ENCODE results near the gene GULP1.
"Not testable (repeated sequence)": the region's sequence is repeated elsewhere in the genome, so short reads cannot be mapped to it uniquely, and the experiment has no call there.

GULP1 gene

DNA sequence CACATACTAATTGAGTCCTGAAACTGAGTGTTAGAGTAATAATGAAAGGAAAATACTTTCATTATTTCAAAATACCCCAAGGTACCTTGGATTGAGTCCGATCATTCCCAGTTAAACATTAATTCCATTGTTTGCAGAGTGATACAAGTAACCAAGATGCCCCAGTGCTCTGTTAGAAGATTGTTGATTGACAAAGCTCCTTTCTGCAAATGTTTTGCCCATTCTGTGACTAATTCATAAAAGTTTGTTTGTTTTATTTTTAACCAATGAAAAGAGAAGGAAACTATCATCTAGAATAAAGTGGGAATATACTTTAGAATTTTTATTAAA lies 124.0 kb downstream of the GULP1 start:
- DNase-seq (ENCODE audit: low read depth), result no peak

DNA sequence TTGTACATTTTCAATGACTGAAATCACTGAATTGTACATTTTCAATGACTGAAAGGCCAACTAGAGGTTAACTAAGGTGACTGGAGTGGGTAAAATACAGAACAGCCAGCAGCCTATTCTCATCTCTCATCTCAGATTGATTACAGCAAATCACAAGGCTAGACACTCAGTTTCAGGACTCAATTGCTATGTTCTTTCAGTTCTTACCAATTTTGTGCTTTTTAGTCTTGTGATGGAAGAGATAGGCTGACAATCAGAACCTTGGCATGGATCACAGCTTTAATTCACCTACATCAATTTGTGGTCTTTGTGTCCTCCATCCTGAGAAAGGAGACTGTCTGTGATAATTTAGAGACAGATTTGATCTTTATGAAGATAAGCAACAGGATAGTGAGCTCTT lies 124.7 kb downstream of the GULP1 start:
- no peak for DNase-seq (ENCODE audit: low read depth)

DNA sequence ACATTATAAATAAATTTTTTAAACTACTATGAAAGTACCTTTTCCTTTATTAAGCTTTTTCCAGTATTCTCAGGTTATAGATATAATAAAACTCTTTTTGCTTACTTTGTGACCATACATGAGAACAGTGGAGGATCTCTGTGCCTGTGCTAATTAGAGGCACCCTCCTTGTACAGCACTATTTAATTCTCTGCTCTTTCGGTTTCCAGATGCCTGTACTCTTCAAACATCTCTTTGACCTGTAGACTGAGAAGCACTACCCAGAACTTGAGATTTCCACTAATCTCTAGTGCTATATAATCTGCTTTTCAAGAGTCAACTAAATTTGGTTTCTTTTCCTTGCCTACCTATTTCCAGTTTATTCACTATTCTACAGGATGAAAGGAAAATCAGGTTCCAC lies 131.1 kb downstream of the GULP1 start:
- DNase-seq (ENCODE audit: low read depth), result no peak

DNA sequence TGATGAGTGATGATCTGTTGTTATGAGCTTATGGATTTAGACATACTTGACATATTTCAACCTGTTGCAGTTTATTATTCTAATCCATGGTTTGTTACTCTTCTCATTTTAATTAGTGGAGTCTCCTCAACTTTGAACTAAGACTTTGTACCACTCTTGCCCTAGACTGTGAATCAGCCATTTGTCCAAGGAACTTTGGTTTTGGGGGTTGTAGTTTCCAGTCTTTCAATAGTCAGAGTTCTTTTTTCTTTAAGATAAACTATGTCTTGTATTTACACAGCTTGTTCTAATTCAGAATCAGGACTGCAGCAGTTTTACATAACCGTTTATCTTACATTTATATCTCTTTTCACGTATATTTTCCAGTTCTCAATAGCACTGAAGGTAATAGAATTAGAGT lies 133.6 kb downstream of the GULP1 start:
- DNase-seq (ENCODE audit: low read depth), result no peak

DNA sequence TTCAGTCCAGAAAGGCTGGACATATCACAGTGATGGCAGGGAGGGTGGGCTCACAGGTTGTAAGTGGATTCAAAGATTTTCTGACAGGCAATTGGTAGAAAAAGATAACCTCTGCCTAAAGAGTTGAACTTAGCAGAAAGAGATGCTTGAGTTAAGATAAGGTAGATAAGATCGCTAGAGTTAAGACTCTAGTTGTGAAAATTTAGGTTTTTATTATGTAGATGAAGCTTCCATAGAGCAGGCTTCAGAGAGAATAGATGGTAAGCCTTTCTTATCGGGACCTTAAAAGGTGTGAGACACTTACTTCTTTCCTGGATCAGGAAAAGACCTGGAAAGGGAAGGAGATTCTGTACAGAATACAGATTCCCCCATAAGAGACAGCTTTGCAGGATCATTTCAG lies 134.4 kb downstream of the GULP1 start:
- no peak for DNase-seq (ENCODE audit: low read depth)

DNA sequence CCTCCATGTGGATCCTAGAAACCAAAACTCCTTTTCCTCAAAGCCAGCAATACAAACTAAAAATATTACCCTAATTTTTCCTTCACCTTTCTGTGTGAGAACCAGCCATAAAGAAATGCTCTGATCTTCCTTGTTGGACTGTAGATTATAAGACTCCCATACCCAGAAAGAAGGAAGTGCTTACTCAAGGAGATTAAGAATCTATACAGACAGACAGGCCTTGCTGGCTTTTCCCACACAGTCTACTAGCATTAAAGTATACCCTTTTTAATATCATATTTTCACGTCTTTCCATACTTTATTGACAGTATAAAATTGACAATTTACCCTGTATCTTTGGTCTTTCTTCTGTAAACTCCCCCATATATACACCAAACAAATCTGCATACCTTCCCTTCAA lies 139.0 kb downstream of the GULP1 start:
- DNase-seq (ENCODE audit: low read depth), result no peak

DNA sequence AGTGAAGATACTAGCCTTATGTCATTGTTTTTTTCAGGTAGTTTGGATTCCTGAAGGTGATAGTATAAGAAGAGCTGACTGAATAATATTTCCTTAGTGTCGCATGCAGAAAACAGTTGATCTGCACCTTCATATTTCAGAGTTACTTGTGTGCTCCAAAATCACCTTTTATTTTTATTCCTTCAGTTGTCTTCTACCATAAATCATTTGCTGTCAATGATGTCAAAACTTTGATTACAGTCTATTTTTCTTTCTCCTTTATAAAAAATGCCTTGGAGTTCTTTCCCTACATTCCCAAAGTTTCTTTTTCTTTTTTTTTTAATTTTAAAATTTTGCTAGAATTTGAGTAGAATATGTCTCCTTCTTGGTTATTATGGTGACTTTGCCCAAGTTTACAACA lies 142.3 kb downstream of the GULP1 start:
- DNase-seq (ENCODE audit: low read depth), result no peak

DNA sequence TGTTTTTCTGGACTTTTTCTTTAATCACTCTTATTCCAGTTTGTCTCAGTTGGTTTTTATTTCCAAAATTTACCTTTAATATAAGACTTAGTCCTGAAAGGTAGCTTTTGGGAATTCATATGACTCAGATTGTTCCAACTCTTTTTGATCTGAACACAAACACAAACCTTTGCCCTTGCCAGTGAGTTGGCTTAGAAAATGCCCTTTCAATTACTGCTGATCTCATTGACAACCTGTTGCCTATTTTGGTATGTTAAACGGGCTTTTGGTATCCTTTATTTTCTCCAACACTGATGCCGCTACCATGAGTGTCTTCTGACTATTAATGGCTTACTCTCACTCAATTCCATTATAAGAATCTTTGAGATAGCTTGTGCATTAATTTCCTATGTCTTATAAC lies 143.4 kb downstream of the GULP1 start:
- DNase-seq (ENCODE audit: low read depth), result no peak

DNA sequence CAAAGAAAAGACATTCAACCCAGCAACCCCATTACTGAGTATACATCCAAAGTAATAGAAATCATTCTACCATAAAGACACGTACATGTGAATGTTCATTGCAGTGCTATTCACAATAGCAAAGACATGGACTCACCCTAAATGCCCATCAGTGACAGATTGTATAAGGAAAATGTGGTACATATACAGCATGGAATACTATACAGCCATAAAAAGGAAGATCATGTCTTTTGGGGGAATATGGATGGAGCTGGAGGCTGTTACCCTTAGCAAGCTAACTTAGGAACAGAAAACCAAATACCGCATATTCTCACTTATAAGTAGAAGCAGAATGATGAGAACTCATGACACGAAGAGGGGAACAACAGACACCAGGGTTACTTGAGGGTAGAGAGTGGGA lies 145.9 kb downstream of the GULP1 start:
- DNase-seq (ENCODE audit: low read depth), result no peak

DNA sequence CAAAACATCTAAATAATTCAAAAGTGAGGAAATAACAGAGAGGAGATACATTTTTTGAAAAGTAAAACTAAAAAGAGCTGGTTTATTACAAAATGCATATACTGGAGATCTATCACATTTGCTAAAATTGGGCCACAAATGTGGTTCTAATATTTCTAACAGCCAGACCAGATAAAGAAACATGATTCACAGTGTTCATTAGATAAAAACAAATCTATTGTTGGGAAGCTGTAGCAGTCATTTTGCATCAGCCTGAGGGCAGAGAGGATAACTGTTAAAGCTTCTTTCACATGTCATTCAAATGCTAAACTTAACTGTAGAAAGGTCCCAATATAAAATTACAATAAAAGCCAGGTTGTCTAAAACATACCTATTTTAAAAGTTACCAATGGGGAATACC lies 148.3 kb downstream of the GULP1 start:
- no peak for DNase-seq (ENCODE audit: low read depth)

DNA sequence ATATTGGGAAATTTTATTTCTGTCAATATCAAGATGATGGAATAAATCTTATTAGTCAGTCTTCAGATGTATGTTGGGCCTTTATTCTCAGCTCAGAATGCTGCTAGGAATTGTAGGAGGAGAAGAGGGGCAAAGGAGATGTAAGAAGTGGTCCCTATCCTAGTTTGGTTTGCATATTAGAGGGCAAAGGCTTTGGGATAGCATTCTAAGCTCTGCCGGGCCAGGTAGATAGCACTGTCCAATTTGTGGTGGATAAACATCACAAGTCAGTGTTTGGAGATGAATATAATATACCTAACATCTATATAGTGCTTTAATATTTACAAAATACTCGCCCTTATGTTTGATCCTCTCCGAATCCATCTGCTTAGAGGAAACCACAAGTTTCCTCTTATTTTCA lies 149.2 kb downstream of the GULP1 start:
- no peak for DNase-seq (ENCODE audit: low read depth)

DNA sequence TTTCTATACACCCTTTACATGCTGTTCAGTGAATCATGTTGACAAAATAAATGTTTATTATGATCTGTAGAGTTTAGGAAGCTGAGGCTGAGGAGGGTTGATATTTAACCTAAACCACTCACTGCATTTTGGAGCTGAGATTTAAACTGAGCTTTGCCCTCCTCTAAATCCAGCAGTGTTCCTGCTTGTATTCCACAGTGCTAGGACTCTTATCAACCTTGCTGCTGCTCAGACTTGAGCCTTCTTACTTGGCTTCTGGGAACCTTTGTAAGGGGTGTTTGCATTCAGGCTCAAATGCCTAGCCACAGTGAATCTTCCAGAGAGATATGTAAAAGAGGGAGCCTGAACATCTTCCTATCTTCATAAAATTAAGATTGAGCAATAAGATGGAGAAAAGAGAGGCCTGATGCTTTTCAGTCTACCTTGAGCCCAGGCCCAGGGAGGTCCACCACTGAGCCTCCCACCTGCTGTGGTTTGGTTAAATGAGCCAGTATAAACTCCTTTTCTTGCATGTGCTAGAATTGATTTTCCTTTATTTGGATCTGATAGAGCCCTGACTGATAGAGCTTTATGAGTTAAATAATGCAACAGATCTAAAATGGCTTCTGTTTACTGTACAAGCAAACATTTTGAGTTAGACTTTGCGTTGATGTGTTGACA lies 149.7 kb downstream of the GULP1 start:
- DNase-seq (ENCODE audit: low read depth), result no peak

DNA sequence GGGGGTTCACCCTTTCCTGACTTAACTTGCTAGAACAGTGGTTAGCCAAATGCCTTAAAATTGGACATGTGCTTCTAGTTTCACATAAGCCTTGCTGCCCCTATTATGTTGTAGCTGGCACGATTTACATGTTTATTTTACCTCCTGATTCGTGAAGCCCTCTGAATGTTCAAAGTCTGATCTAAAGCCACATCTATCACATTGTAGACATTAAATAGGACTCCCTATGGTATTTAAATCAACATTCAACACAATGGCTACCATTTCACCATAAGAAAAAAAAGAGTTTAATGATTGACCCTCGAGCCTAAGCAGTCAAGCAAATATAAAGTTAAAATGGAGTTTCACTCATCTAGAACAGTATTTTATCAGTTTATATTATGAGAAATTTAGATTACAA lies 151.5 kb downstream of the GULP1 start:
- no peak for DNase-seq (ENCODE audit: low read depth)

DNA sequence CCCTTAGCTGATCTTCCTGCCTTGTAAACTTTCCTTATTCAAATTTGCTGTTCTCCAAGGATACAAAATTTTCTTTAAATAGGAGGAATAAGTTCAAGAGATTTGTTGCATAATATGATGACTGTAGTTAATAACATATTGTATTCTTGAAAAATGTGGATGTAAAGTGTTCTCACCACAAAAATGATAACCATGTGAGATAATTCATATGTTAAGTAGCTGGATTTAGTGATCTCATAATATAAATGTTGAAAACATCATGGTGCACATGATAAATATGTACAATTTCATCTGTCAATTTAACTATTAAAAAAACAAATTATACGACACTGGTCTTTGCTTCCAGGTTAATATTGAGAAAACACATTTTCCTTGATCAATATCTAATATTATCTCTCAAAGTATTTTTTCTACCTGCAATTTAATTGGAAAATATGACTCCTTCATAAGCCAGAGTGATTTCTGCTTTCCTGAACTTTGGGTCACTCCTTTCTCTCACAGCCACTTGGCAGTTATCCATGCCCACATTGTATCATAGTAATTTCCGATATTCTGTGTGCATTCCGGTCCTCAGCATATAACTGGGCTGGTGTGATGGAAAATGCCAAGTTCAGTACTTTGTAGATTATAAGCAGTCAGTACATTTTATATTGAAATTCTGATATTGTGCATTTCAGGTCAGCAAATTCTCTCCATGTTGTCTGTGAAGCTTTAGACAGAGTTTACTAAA lies 152.6 kb downstream of the GULP1 start:
- DNase-seq (ENCODE audit: low read depth), result no peak

DNA sequence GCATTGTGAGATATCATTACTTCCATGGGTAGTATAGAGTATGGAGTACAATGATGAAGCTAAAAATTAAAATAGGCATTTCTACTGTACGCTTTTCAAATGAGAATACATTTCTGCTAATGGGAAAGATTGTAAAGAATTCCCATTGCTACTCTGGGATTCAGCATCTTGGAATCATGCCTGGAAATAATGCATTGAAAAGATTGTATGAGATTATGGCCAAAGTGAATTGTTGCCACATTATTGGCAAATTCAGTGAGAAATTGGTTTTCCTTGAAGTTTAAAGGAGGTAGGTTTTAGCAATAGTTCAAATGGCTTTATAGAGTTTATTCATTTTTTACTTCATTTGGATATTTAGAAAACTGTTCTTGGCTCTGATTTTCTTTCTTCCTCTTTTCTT lies 157.9 kb downstream of the GULP1 start:
- DNase-seq (ENCODE audit: low read depth), result no peak

DNA sequence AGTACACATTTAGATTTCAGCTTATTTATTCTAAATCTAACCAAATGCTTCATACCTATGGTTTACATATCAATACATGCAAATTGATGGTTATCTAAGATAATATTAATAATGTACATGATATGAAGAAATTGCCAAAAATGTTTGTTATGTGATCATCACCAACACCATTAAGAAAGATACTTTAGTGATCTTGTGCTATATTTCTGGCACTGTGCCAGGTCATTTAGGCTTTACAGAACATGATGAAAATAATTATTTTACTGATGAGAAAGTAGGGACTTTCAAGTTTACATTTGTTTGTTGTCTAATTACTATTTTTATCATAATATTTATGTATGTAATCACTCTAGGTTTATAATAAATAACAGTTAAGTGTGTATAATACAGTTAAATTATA lies 158.3 kb downstream of the GULP1 start:
- no peak for DNase-seq (ENCODE audit: low read depth)

DNA sequence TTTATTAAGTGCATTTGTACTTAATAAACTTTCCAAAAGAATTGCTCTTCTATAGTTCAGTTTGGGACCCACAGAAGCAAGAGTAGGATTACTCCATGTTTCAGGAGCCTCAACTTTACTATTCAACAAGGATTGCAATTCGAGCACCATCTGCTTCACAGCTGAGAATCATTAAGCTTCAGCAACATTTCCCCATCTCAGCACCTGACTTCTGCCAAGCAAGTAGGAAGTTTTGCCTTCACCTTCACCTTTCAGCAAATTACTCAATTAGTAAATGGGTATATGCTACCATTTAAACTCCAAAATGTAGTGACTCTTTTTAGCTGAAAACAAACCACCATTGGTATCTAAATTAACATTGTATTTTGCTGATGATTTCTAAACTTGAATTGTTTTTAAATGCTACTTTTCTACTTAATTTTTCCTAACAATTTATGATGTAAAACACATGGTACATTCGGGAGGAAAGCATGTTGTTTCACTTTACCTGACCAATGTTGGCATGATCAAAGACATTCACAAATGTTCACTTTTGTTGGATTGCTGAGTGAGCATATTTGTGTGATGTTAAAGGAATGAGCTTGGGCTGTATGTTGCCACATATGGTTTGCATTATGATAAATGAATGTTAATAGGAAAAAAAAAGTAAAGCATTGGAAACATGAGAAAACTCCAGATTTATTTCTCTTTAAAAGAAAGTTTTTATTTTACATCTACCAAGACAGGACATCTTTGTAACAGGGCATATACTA lies 159.2 kb downstream of the GULP1 start:
- no peak for DNase-seq (ENCODE audit: low read depth)

DNA sequence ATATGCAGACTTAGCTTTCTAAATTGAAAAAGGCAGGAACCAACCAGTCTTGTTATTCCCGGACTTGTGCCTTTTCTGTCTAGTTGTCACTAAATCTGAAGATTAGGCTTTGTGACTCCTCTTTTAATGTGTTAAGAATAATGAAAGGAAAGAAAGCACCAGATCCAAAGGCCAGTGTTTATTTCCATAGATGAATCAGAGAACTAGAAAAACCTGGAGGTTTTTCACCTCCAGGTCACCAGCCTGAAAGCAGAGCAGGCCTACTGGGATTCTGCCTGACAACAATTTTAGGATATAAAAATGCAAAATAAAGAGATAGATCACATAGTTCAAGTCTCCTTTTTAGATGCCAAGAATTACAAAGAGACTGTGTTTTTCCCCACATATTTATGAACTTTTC lies 160.4 kb downstream of the GULP1 start:
- no peak for DNase-seq (ENCODE audit: low read depth)

DNA sequence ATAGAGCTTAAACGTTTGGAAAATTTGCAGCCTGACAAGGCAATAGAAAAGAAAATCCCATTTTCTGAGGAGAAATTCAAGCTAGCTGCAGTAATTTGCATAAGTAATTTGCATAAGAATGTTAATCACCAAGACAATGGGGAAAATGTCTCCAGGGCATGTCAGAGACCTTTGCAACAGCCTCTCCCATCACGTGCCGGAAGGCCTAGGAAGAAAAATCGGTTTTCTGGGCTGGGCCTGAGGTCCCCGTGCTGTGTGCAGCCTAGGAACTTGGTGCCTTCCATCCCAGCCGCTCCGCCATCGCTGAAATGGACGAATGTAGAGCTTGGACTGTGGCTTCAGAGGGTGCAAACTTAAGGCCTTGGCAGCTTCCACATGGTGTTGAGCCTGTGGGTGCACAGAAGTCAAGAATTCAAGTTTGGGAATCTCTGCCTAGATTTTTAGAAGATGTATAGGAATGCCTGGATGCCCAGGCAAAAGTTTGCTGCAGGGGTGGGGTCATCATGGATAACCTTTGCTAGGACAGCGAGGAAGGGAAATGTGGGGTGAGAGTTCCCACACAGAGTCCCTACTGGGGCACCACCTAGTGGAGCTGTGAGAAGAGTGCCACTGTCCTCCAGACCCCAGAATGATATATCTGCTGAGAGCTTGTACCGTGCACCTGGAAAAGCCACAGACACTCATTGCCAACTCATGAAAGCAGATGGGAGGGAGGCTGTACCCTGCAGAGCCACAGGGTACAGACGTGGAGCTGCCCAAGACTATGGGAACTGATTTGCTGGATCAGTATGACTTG lies 164.6 kb downstream of the GULP1 start:
- DNase-seq (ENCODE audit: low read depth), result no peak

DNA sequence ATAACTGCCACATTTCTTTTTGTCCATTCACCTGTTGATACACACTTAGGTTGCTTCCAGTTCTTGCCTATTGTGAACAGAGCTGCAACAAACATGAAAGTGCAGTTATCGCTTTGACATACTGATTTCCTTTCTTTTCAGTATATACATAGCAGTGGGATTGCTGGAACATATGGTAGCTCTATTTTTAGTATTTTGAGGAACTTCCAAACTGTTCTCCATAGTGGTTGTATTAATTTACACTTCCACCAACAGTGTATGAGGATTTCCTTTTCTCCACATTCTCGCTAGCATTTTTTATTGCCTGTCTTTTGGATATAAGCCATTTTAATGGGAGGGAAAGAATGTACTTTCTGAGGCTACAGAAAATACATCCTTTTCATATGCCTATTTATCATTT lies 167.4 kb downstream of the GULP1 start:
- DNase-seq (ENCODE audit: low read depth), result no peak

DNA sequence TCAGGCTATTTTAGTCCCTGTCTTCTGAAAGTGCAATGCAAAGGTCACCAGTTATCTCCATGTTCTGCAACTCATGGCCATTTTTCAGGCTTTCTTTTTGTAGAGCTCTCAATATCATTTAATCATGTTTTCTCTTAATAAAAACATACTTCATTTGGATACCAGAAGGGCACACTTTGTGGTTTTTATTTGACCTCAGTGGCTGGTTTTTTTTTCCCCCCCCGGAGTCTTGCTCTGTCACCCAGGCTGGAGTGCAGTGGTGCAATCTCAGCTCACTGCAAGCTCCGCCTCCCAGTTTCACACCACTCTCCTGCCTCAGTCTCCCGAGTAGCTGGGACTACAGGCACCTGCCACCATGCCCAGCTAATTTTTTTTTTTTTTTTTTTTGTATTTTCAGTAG lies 174.4 kb downstream of the GULP1 start:
- not testable (repeated sequence) for DNase-seq (ENCODE audit: low read depth)

DNA sequence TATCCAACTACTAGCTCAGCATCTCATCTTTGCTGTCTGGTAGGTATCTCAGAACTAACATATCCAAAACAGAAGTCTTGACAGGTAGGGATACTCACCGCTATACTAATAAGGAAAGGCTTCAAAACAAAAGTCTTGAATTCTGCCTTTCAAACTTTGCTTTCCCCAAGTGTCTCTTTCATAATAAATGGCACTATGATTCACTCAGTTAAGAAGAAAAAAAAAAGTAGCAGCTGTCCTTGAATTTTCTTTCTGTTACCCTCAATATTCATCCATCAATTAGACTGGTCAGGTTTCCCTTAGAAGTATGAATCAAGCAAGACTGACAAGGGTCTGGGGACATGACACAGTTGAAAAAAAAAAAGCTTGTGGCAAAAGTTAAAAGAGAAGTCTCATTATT lies 175.1 kb downstream of the GULP1 start:
- DNase-seq (ENCODE audit: low read depth), result no peak

DNA sequence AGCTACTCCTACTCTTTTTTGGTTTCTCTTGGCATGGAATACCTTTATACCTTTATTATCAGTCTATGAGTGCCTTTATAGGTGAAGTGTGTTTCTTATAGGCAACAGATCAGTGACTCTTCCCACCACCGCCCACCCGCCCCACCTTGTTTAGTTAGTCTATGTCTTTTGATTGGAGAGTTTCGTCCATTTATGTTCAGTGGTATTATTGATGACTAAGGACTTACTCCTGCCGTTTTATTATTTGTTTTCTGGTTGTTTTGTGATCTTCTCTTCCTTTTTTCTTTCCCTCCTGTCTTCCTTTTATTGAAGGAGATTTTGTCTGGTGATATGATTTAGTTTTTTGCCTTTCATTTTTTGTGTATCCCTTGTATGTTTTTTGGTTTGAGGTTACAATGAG lies 179.5 kb downstream of the GULP1 start:
- no peak for DNase-seq (ENCODE audit: low read depth)
